Activated CD8-positive, alpha-beta memory T cell treated with anti-CD3 and anti-CD28 coated beads for 48 hours (primary cell): ENCODE measurements around the gene EXOSC6.
"Not testable (repeated sequence)": the region's sequence is repeated elsewhere in the genome, so short reads cannot be mapped to it uniquely, and the experiment has no call there.

ENCODE experiments used
- DNase-seq, 3 experiments: peaks; one replicate each; pipeline ENCODE4 v3.0.0-alpha.2; 2020; ENCODE audit warnings: low read depth in 2 of 3, low spot score in 2 of 3

EXOSC6 gene

GRCh38 chr16:70251629-70252354 lies at the start of gene EXOSC6:
Gene EXOSC6, minus strand, starts transcription at chr16:70251940. Its CDS starts 40 bp downstream, at chr16:70251900.
- DNase-seq = peak; percentile 76 to 86 (median 85)

GRCh38 chr16:70301121-70301520 lies 49.4 kb upstream of the EXOSC6 start:
- no peak for DNase-seq

- DNase-seq = peak in 2 of 3 experiments; percentile 24 to 59
These were observed 47.5 kb upstream of the EXOSC6 start, which contains the start of gene DDX19B for GRCh38 chr16:70298988-70299938. Gene DDX19B, plus strand, starts transcription at chr16:70299186. Its CDS starts 112 bp downstream, at chr16:70299298.

GRCh38 chr16:70295634-70296033 lies 43.9 kb upstream of the EXOSC6 start:
- DNase-seq = no peak

- no peak for DNase-seq
These were observed 42.8 kb upstream of the EXOSC6 start for GRCh38 chr16:70294385-70295025.

- not testable (repeated sequence) for DNase-seq
These were observed 40.4 kb upstream of the EXOSC6 start for GRCh38 chr16:70292148-70292547.

GRCh38 chr16:70290949-70291519 lies 39.3 kb upstream of the EXOSC6 start:
- no peak for DNase-seq

GRCh38 chr16:70289229-70290094 lies 37.7 kb upstream of the EXOSC6 start, which contains the start of gene AARS1:
Gene AARS1, minus strand, starts transcription at chr16:70289506. Its CDS starts 6,743 bp downstream, at chr16:70282763.
- DNase-seq = peak; percentile 68 to 86 (median 83)

GRCh38 chr16:70287304-70287971 lies 35.7 kb upstream of the EXOSC6 start:
- not testable (repeated sequence) for DNase-seq

GRCh38 chr16:70276392-70276791 lies 24.7 kb upstream of the EXOSC6 start:
- DNase-seq = no peak

GRCh38 chr16:70271696-70272095 lies 20.0 kb upstream of the EXOSC6 start:
- DNase-seq = no peak

- no peak for DNase-seq
These were observed 18.4 kb upstream of the EXOSC6 start for GRCh38 chr16:70270176-70270575.

GRCh38 chr16:70269471-70269870 lies 17.7 kb upstream of the EXOSC6 start:
- DNase-seq = no peak

- DNase-seq = not testable (repeated sequence)
These were observed 16.2 kb upstream of the EXOSC6 start for GRCh38 chr16:70267922-70268321.

GRCh38 chr16:70267516-70267915 lies 15.8 kb upstream of the EXOSC6 start:
- no peak for DNase-seq

- not testable (repeated sequence) for DNase-seq
These were observed 8.2 kb upstream of the EXOSC6 start for GRCh38 chr16:70259903-70260302.

- DNase-seq = no peak
These were observed 7.2 kb upstream of the EXOSC6 start for GRCh38 chr16:70258946-70259345.

GRCh38 chr16:70258065-70258464 lies 6.3 kb upstream of the EXOSC6 start:
- no peak for DNase-seq

- DNase-seq = no peak
These were observed 5.7 kb upstream of the EXOSC6 start for GRCh38 chr16:70257391-70257790.
